Activated CD8-positive, alpha-beta T cell treated with anti-CD3 and anti-CD28 coated beads, Interleukin-2, amount 10 ng/mL, durations not matched to agents 7 days and 5 days (primary cell): Measurements from ENCODE around the gene PTPN2. TPM values are rescaled to one million over a fixed set of nuclear protein-coding genes. Genes with fewer than 3 reads are reported as not detected.
"Not testable (repeated sequence)": the region's sequence is repeated elsewhere in the genome, so short reads cannot be mapped to it uniquely, and the experiment has no call there.

Experiments
- ATAC-seq: fragments of 150-1000 bp; cut with Tn5 transposase; one replicate; pipeline ENCODE4 v1.10.0; 2021; ENCODE audit warnings: moderate library complexity
- CTCF ChIA-PET: fragments of 350-600 bp; sonication (Branson Sonifier 250); formaldehyde crosslinking; loops from one replicate; lab custom pipeline; 2021; ENCODE audit warnings: antibody characterized with exemption; lab: Charles Lee
- POLR2A ChIA-PET: fragments of 350-600 bp; sonication (Branson Sonifier 250); formaldehyde crosslinking; loops from one replicate; lab custom pipeline; 2021; ENCODE audit warnings: antibody characterized with exemption; lab: Charles Lee
- DNase-seq: peaks from one replicate; pipeline ENCODE4 v3.0.0-alpha.2; 2020
- H3K27ac Mint-ChIP-seq: one replicate; pipeline ENCODE4 v1.8.0; 2021; ENCODE audit warnings: mild to moderate bottlenecking, mixed read lengths
- H3K27me3 Mint-ChIP-seq: one replicate; pipeline ENCODE4 v1.8.0; 2021; ENCODE audit warnings: low read depth, mixed read lengths
- H3K36me3 Mint-ChIP-seq: one replicate; pipeline ENCODE4 v1.8.0; 2021; ENCODE audit warnings: low read depth, mixed read lengths
- H3K4me1 Mint-ChIP-seq: one replicate; pipeline ENCODE4 v1.8.0; 2021; ENCODE audit warnings: low read depth, mixed read lengths
- H3K4me3 Mint-ChIP-seq: one replicate; pipeline ENCODE4 v1.8.0; 2021; ENCODE audit warnings: mild to moderate bottlenecking, mixed read lengths
- H3K9me3 Mint-ChIP-seq: one replicate; pipeline ENCODE4 v1.8.0; 2022; ENCODE audit warnings: mixed read lengths; ENCODE audit not compliant: insufficient read depth
- total RNA-seq, 2 experiments: library from RNA; stranded (reverse); gene quantifications; one replicate each; pipeline ENCODE4 v1.2.3, GENCODE V29; 2021

Gene PTPN2
- total RNA-seq, 2 experiments from 2014 or later: 52.9 to 53.6 TPM

DNA sequence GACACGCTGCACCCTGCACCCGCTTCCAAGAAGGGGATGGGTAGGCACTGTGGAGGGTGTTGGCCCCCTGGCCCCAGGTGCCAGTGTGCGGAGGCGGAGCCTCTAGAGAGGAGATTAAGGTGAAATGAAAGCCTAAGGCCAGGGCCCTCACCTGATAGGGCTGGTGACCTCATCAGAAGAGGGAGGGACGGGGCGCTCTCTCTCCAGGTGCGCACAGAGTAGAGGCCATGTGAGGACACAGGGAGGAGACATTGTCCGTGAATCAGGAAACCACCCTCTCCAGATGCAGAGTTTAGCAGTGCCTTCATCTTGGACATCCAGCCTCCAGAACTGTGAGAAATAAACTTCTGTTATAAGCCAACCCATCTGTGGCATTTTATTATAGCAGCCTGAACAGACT is 118.9 kb downstream of the PTPN2 start:
- CTCF ChIA-PET: no interaction called here
- ATAC-seq: peak; percentile 19
- no peak overlapping the region for H3K4me3 Mint-ChIP-seq

DNA sequence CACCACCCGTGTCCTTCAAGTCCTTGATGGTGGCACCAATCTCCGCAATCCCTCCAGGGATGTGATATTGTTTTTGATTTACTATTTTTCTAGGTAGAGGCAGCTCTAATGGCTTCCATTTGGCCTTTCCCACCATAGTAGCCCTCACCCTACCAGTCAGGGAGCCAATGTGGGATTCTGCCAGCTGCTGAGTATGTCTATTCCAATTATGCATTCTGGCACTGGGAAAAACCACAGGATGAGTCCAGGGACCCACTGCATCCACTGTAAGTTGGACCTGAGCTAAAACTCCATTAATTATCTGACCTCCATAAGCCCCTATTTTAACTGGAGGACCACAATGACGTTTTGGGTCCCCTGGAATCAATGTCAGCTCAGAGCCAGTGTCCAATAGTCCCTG is 125.5 kb downstream of the PTPN2 start:
- DNase-seq, CTCF ChIA-PET, ATAC-seq, H3K36me3 Mint-ChIP-seq, H3K9me3 Mint-ChIP-seq, H3K27ac Mint-ChIP-seq, POLR2A ChIA-PET, H3K4me1 Mint-ChIP-seq, H3K27me3 Mint-ChIP-seq, H3K4me3 Mint-ChIP-seq: not testable (repeated sequence)

More for the DNA sequence above, 118.9 kb downstream of the PTPN2 start:
- POLR2A ChIA-PET: no interaction called here
- no peak for DNase-seq
- Mint-ChIP-seq H3K27ac (no peak overlapping the region), H3K9me3 (no peaks in the 10 kb centered on the region), H3K27me3 (no peaks in the 10 kb centered on the region), H3K4me1 (no peaks in the 10 kb centered on the region), H3K36me3 (no peaks in the 10 kb centered on the region)

DNA sequence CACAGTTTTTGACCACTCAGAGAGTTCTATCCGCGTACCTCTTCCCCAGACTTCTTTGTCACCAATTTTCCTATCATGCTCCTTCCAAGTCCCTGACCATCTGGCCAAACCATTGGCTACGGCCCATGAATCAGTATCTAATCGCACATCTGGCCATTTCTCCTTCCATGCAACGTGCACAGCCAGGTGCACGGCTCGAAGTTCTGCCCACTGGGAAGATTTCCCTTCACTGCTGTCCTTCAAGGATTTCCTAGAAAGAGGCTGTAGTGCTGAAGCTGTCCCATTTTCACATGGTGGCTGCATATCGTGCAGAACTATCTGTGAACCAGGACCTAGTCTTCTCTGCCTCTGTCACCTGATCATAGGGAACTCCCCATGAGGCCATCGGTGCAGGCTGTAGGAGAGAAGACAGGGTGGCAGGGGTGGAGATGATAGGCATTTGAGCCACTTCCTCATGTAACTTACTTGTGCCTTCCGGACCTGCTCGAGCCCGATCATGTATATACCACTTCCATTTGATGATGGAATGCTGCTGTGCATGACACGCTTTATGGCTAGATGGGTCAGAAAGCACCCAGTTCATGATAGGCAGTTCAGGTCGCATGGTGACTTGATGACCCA is 127.3 kb downstream of the PTPN2 start:
- H3K27me3 Mint-ChIP-seq, H3K27ac Mint-ChIP-seq, H3K4me3 Mint-ChIP-seq, DNase-seq, ATAC-seq, POLR2A ChIA-PET, CTCF ChIA-PET, H3K36me3 Mint-ChIP-seq, H3K9me3 Mint-ChIP-seq, H3K4me1 Mint-ChIP-seq: not testable (repeated sequence)

DNA sequence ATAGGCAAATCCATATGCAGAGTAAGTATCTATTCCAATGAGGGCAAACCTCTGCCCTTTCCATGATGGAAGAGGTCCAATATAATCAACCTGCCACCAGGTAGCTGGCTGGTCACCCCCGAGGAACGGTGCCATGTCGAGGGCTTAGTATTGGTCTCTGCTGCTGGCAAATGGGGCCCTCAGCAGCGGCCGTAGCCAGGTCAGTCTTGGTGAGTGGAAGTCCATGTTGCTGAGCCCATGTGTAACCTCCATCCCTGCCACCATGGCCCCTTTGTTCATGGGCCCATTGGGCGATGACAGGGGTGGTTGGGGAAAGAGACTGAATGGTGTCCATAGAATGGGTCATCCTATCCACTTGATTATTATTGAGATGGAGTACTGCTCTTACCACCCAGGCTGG is 128.4 kb downstream of the PTPN2 start:
- DNase-seq, H3K36me3 Mint-ChIP-seq, H3K4me3 Mint-ChIP-seq, H3K27ac Mint-ChIP-seq, H3K4me1 Mint-ChIP-seq, ATAC-seq, H3K9me3 Mint-ChIP-seq, POLR2A ChIA-PET, CTCF ChIA-PET, H3K27me3 Mint-ChIP-seq: not testable (repeated sequence)

DNA sequence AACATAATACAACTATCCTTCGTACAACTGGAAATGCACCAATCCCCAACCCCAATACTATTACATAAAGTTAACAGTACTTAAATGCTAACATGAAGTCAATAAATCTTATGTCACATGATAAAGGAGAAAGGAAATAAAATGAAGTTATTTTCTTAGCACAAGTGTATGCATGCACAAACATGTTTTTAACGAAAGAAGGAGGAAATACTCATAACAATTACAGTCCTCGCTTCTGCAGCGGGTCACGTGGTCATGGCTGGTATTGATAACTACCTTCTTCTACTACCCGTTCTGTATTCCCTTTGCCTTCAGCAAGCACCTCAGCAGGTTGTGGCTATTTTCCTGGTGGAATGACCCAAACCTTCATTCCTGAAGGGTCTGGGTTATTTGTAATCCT is 129.5 kb downstream of the PTPN2 start:
- H3K9me3 Mint-ChIP-seq: no peaks in the 10 kb centered on the region
- ATAC-seq (no peak), DNase-seq (no peak)
- H3K27ac Mint-ChIP-seq: no peak overlapping the region
- H3K27me3 Mint-ChIP-seq: no peaks in the 10 kb centered on the region
- peaks cover 18% of the 10 kb centered on the region for H3K4me1 Mint-ChIP-seq
- H3K4me3 Mint-ChIP-seq: no peak overlapping the region
- ChIA-PET CTCF (no interaction called here), POLR2A (no interaction called here)
- H3K36me3 Mint-ChIP-seq: peaks cover 6% of the 10 kb centered on the region

DNA sequence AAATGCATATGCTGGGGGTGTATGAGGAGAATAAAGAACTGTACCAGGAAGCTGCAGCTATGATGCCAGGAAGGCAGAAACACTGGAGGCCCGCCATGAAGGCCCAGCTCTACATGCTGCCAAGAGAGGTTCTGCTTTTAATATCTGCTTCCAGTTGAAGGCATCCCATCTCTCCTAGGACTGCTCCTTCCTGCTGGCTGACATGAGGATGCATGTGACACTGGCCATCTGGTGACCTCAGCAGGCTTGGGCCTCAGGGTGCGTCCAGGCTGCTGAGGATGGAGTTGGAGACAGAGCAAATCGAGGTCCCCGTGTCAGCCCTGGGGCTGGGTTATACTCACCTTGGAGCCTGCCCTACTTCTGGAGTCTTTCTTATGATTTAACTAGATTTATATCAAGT is 132.1 kb downstream of the PTPN2 start:
- DNase-seq (no peak), ATAC-seq (no peak)
- H3K27me3 Mint-ChIP-seq: no peaks in the 10 kb centered on the region
- CTCF ChIA-PET: interaction anchor here (1.8 kb wide), 1 partner anchor 183 kb away, joined by 4 read pairs; no protein-coding TSS in a partner anchor
- H3K4me3 Mint-ChIP-seq: no peak overlapping the region
- H3K4me1 Mint-ChIP-seq: peaks cover 24% of the 10 kb centered on the region
- H3K36me3 Mint-ChIP-seq: peaks cover 7% of the 10 kb centered on the region
- H3K9me3 Mint-ChIP-seq: no peaks in the 10 kb centered on the region
- H3K27ac Mint-ChIP-seq: no peak overlapping the region
- POLR2A ChIA-PET: no interaction called here

DNA sequence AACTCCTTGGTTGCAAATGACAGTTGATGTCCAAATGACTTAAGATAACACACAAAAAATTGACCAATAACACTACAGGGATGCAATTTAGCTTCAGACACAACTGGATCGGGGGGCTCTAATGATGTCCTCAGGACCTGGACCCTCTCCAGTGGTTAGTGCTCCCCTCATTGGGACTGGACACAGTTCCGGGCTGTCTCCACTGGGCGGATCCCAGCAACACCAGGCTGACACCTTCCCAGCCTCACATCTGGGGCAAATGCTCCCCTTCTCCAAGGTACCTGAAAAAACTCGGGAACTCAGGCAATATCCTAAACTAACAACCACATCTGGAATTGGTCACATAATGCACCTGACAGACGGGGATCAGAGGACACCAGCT is 132.5 kb downstream of the PTPN2 start:
- no peak overlapping the region for H3K27ac Mint-ChIP-seq
- H3K27me3 Mint-ChIP-seq: no peaks in the 10 kb centered on the region
- DNase-seq: no peak
- H3K9me3 Mint-ChIP-seq: no peaks in the 10 kb centered on the region
- ATAC-seq: no peak
- H3K4me1 Mint-ChIP-seq: peaks cover 24% of the 10 kb centered on the region
- CTCF ChIA-PET: interaction anchor here (1.8 kb wide), 1 partner anchor 183 kb away, joined by 4 read pairs; no protein-coding TSS in a partner anchor
- POLR2A ChIA-PET: no interaction called here
- peaks cover 5% of the 10 kb centered on the region for H3K36me3 Mint-ChIP-seq
- no peak overlapping the region for H3K4me3 Mint-ChIP-seq

DNA sequence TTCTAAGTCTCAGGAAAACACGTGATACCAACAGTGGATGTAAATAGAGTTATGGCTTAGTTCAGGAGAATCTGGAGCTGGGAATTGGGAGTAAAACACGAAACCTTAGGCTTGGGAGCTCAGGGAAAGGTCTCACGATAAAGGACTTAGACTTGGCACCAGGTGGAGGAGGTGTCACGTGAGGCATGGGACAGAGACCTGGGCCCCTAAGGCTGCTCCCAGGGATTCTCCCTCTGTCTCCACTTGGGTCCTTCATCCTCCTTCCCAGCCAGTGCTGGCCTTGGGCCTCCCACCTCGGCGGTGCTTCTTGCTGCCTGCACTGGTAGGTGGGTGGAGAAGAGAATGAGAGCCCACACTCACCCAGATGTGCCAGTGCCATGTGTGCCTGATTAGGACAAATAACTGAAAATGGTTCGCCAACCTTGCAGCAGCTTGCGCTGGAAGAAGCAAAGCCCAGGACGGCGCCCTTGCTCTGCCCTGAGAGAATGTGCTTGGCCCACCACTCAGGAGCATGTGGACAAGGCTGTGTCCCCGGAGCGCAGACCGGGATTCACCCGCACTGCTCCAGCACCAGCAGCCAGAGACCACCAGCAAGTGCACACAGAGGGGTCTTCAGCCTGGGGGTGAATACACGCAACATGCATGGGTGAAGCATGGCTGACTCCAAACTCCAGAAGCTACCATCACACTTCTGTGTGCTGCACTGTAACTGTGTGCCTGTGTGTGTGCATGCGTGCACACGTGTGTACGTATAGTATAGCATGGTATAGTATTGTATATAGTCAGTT is 133.1 kb downstream of the PTPN2 start:
- Mint-ChIP-seq H3K36me3 (peaks cover 4% of the 10 kb centered on the region), H3K9me3 (no peaks in the 10 kb centered on the region), H3K4me3 (no peak overlapping the region), H3K27me3 (no peaks in the 10 kb centered on the region), H3K4me1 (peaks cover 24% of the 10 kb centered on the region), H3K27ac (no peak overlapping the region)
- DNase-seq: no peak
- ATAC-seq: no peak
- POLR2A ChIA-PET: interaction anchor here (0.7 to 2.3 kb wide), 3 partner anchors 25 to 133 kb away, joined by 3 to 8 read pairs (median 8); partner anchors contain the start of gene PTPN2
- CTCF ChIA-PET: interaction anchor here (1.0 to 3.8 kb wide), 7 partner anchors 25 to 192 kb away, joined by 3 to 18 read pairs (median 4); no protein-coding TSS in a partner anchor

DNA sequence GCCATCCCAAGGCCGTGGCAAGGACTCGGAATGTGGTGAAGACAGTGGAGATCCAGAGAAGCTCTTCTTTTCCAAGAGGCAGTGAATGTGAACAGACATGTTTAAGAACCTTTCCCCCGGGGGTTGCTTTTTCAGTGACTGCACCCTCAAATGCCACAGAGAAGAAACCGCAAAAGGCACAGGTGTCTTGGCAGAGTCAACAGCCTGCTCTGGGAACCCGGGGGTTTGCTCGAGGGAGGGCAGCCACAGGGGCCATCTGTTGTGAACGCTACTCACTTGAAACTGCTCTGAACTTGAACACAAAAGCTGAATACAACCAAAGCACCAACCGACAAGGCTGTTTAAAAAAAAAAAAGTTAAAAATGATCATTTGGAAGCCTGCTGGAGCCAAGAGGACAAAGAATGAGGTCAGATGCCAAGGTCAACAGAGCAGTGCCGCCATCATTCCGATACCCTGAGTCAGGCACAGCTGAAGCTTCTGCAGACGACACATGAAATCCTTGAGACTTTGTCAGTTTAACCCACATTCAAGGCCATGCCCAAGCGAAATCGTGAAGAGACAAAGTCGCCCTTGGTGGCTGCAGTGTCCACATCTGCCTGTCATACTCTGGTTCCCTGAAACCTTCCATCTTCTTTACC is 133.8 kb downstream of the PTPN2 start:
- Mint-ChIP-seq H3K27ac (peak overlapping the region; percentile 48), H3K4me3 (no peak overlapping the region), H3K27me3 (no peaks in the 10 kb centered on the region), H3K4me1 (peaks cover 24% of the 10 kb centered on the region), H3K36me3 (peaks cover 4% of the 10 kb centered on the region), H3K9me3 (no peaks in the 10 kb centered on the region)
- ATAC-seq: peak; percentile 61
- POLR2A ChIA-PET: interaction anchor here (0.6 to 2.3 kb wide), 5 partner anchors 26 to 133 kb away, joined by 3 to 8 read pairs (median 3); partner anchors contain the start of gene PTPN2
- CTCF ChIA-PET: interaction anchor here (0.9 to 3.8 kb wide), 7 partner anchors 26 to 321 kb away, joined by 3 to 18 read pairs (median 3); no protein-coding TSS in a partner anchor
- peak; percentile 62 for DNase-seq

DNA sequence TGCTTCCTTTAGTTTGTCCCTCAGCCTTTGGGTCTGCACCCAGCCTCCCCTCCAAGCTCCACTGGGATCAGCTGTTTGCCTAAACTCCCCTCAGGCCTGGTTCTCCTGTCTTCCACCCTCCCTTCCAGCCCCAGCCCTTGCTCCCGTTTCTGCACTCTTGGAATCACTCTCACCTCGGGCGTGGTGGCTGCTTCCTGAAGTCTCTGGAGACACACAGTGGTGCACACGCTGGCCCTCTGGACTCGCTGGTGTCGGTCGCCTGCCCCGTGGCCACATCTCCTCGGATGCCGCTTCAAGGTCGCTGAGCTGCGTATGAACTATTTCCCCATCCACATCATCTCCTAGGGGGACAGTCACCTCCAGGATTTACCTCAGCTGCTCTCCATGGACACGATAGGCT is 134.9 kb downstream of the PTPN2 start:
- DNase-seq: no peak
- Mint-ChIP-seq H3K4me1 (peaks cover 24% of the 10 kb centered on the region), H3K27me3 (no peaks in the 10 kb centered on the region), H3K27ac (no peak overlapping the region), H3K4me3 (no peak overlapping the region), H3K36me3 (peaks cover 4% of the 10 kb centered on the region), H3K9me3 (no peaks in the 10 kb centered on the region)
- ATAC-seq: no peak
- ChIA-PET POLR2A (interaction anchor here (1.1 to 2.3 kb wide), 2 partner anchors 134 to 242 kb away, joined by 3 to 8 read pairs; partner anchors contain the start of genes CEP192 and PTPN2), CTCF (interaction anchor here (0.7 to 3.8 kb wide), 7 partner anchors 18 to 216 kb away, joined by 3 to 18 read pairs (median 3); no protein-coding TSS in a partner anchor)

DNA sequence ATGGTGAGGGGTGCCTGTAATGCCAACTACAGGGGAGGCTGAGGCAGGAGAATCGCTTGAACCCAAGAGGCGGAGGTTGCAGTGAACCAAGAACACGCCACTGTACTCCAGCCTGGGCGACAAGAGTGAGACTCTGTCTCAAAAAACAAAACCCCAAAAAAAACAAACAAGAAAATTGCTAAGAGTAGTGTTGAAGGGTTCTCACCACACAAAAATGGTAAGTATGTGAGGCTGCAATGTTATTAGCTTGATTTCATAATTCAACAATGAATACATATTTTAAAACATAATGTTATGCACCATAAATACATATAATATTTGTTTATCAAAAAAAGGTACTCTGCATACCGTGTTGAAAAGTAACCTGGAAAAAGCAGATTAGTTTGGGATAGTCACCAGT is 135.4 kb downstream of the PTPN2 start:
- no peak overlapping the region for H3K27ac Mint-ChIP-seq
- no peaks in the 10 kb centered on the region for H3K9me3 Mint-ChIP-seq
- DNase-seq (no peak), ATAC-seq (no peak)
- CTCF ChIA-PET: interaction anchor here (0.7 to 3.8 kb wide), 7 partner anchors 17 to 217 kb away, joined by 3 to 18 read pairs (median 4); no protein-coding TSS in a partner anchor
- POLR2A ChIA-PET: interaction anchor here (1.1 to 2.3 kb wide), 2 partner anchors 135 to 242 kb away, joined by 3 to 8 read pairs; partner anchors contain the start of genes CEP192 and PTPN2
- H3K4me1 Mint-ChIP-seq: peaks cover 24% of the 10 kb centered on the region
- H3K27me3 Mint-ChIP-seq: no peaks in the 10 kb centered on the region
- H3K4me3 Mint-ChIP-seq: no peak overlapping the region
- peaks cover 4% of the 10 kb centered on the region for H3K36me3 Mint-ChIP-seq
